HepG2 (cell line): ENCODE data around the gene ZNF23. TPM values are rescaled to one million over a fixed set of nuclear protein-coding genes. Genes with fewer than 3 reads are reported as not detected.

Experiments
- ATAC-seq: fragments of 200-7000 bp; cut with Tn5 transposase; 3 replicates; pipeline ENCODE4 v1.9.1; 2020; ENCODE audit warnings: mild to moderate bottlenecking, moderate library complexity
- BruUV-seq: library from RNA; stranded (reverse); fragments of 400-500 nt; replicated peaks from 2 replicates; lab custom pipeline; 2021; lab: Mats Ljungman, UMichigan
- CTCF ChIA-PET: fragments of 300-600 bp; formaldehyde crosslinking; extraction: SDS; loops from one replicate; lab custom pipeline; 2021; ENCODE audit warnings: low total read pairs, inconsistent platforms, low intra/inter-chr PET ratio; lab: Yijun Ruan, JAX
- POLR2A ChIA-PET: fragments of 350-600 bp; sonication (Branson Sonifier 250); formaldehyde crosslinking; loops from one replicate; lab custom pipeline; 2020; ENCODE audit warnings: antibody characterized with exemption, inconsistent platforms; lab: Yijun Ruan, JAX
- DNase-seq: peaks from one replicate; pipeline ENCODE4 v3.0.0-alpha.2; 2015; ENCODE audit warnings: low spot score
- FAIRE-seq: peaks from 3 replicates; lab custom pipeline; 2011; peaks lifted over from hg19 to GRCh38; lab: Jason Lieb, UNC
- H2AFZ ChIP-seq: one replicate; pipeline ENCODE4 v1.6.1; 2011; ENCODE audit warnings: low read length, inconsistent platforms
- H3K27ac ChIP-seq: fragments of 300-600 bp; 3 replicates; pipeline ENCODE4 v1.8.0; 2011; ENCODE audit warnings: mixed run types, mild to moderate bottlenecking, mixed read lengths, low read length, inconsistent platforms; ENCODE audit not compliant: insufficient read depth; ENCODE audit errors: extremely low read length
- H3K27me3 ChIP-seq, 2 experiments: fragments of 200-600 bp in 1 of 2; 2 replicates in 1 of 2; 3 replicates in 1 of 2; pipeline versions ENCODE4 v1.6.0 to v1.8.0; 2011; ENCODE audit warnings: low read length in 2 of 2, mild to moderate bottlenecking in 2 of 2, moderate library complexity in 2 of 2, inconsistent platforms in 1 of 2; ENCODE audit not compliant: insufficient read depth in 2 of 2, control insufficient read depth in 1 of 2
- H3K36me3 ChIP-seq, 2 experiments: fragments of 200-600 bp in 1 of 2; replicated peaks in 1 of 2; 2 replicates in 1 of 2; 3 replicates in 1 of 2; pipeline versions ENCODE4 v1.5.1 to v1.8.0; 2011; ENCODE audit warnings: low read length in 2 of 2, inconsistent platforms in 1 of 2; ENCODE audit not compliant: insufficient read depth in 2 of 2, control insufficient read depth in 1 of 2
- H3K4me1 ChIP-seq: 2 replicates; pipeline ENCODE4 v1.5.1; 2012; ENCODE audit warnings: low read length, inconsistent platforms; ENCODE audit not compliant: insufficient read depth
- H3K4me2 ChIP-seq: 2 replicates; pipeline ENCODE4 v1.6.0; 2011; ENCODE audit warnings: low read depth, low read length, inconsistent platforms
- H3K4me3 ChIP-seq, 3 experiments: fragments of 200-600 bp in 1 of 3; sonication (generic), shearing (Covaris generic) in 1 of 3; replicated peaks in 1 of 3; 2 replicates each; pipeline ENCODE4 v1.5.1; 2011 to 2016; ENCODE audit warnings: low read length in 3 of 3, inconsistent platforms in 2 of 3, low read depth in 2 of 3, mild to moderate bottlenecking in 2 of 3, control low read depth in 1 of 3, mixed read lengths in 1 of 3; ENCODE audit not compliant: insufficient read depth in 1 of 3
- H3K79me2 ChIP-seq: one replicate; pipeline ENCODE4 v1.6.1; 2011; ENCODE audit warnings: low read length, inconsistent platforms; ENCODE audit not compliant: insufficient read depth
- H3K9ac ChIP-seq: 2 replicates; pipeline ENCODE4 v1.6.0; 2011; ENCODE audit warnings: mild to moderate bottlenecking, low read depth, low read length, inconsistent platforms; ENCODE audit not compliant: insufficient read depth
- H3K9me3 ChIP-seq: 2 replicates; pipeline ENCODE4 v1.5.1; 2012; ENCODE audit warnings: mild to moderate bottlenecking, low read length
- H4K20me1 ChIP-seq: 2 replicates; pipeline ENCODE4 v1.6.0; 2011; ENCODE audit warnings: inconsistent platforms, mild to moderate bottlenecking, low read length, moderate library complexity; ENCODE audit not compliant: insufficient read depth
- ARNT2 ChIP-seq: sonication (generic); formaldehyde crosslinking; IDR thresholded peaks from 2 replicates; pipeline ENCODE4 v1.8.0; 2022; ENCODE audit warnings: mild to moderate bottlenecking, low read depth, missing genetic modification reagents, moderate library complexity
- ELF1 ChIP-seq: sonication (generic); formaldehyde crosslinking; IDR thresholded peaks from 2 replicates; pipeline ENCODE4 v1.4.0; 2020; ENCODE audit warnings: missing genetic modification reagents
- FLYWCH1 ChIP-seq: sonication (generic); formaldehyde crosslinking; IDR thresholded peaks from 2 replicates; pipeline ENCODE4 v1.8.1; 2023; ENCODE audit warnings: mild to moderate bottlenecking, missing genetic modification reagents
- HCFC1 ChIP-seq: fragments of 150-350 bp; IDR thresholded peaks from 2 replicates; pipeline ENCODE4 v1.6.1; 2014; ENCODE audit warnings: low read depth, low read length
- HDAC6 ChIP-seq: fragments of 200-600 bp; sonication (generic); IDR thresholded peaks from 2 replicates; pipeline ENCODE4 v1.7.0; 2017; ENCODE audit warnings: mild to moderate bottlenecking, antibody characterized with exemption, low read length, low read depth
- NFE2L2 ChIP-seq: fragments of 150-350 bp; IDR thresholded peaks from 2 replicates; pipeline ENCODE4 v1.6.1; 2014; ENCODE audit warnings: low read length
- PCBP2 ChIP-seq: fragments of 200-400 bp; formaldehyde crosslinking; optimal IDR thresholded peaks from 2 replicates; pipeline ENCODE3; 2018; ENCODE audit warnings: low read length, low read depth; ENCODE audit not compliant: poor library complexity, severe bottlenecking
- U2AF2 ChIP-seq: fragments of 200-400 bp; formaldehyde crosslinking; IDR thresholded peaks from 2 replicates; pipeline ENCODE4 v1.6.1; 2017; ENCODE audit warnings: low read depth, mild to moderate bottlenecking, low read length
- ZNF230 ChIP-seq: sonication (generic); formaldehyde crosslinking; IDR thresholded peaks from 2 replicates; pipeline ENCODE4 v1.4.0; 2020; ENCODE audit warnings: mild to moderate bottlenecking, missing genetic modification reagents
- ZNF746 ChIP-seq: sonication (generic); formaldehyde crosslinking; IDR thresholded peaks from 2 replicates; pipeline ENCODE4 v1.8.0; 2022; ENCODE audit warnings: mild to moderate bottlenecking, missing genetic modification reagents
- ZNF790 ChIP-seq: sonication (generic); formaldehyde crosslinking; IDR thresholded peaks from 2 replicates; pipeline ENCODE4 v1.8.0; 2022; ENCODE audit warnings: missing genetic modification reagents, mild to moderate bottlenecking, borderline replicate concordance
- ZSCAN9 ChIP-seq: IDR thresholded peaks from 2 replicates; pipeline ENCODE4 v1.6.1; 2016; ENCODE audit warnings: borderline replicate concordance
- WGBS: methylation state at CpG from one replicate; pipeline ENCODE4 v1.1.6; 2017; ENCODE audit warnings: low lambda C conversion rate; 5-methylcytosine and 5-hydroxymethylcytosine counted together
- in situ Hi-C: cut with HindIII; loops from 2 replicates; pipeline ENCODE4 v1.10.0; 2017; ENCODE audit warnings: low pct_unique_long_range_greater_than_20kb; ENCODE audit not compliant: extremely low pct_ligation_motif_present
- intact Hi-C: fragments of 100-400 bp; cut with micrococcal nuclease; formaldehyde crosslinking; loops from one replicate; pipeline ENCODE4 v1.10.0; 2022; ENCODE audit not compliant: unreplicated experiment
- polyA plus RNA-seq, 8 experiments: library from polyadenylated mRNA; depleted of rRNA in 3 of 8; stranded (reverse) in 7 of 8; unstranded in 1 of 8; fragments of >200 nt; fragmentation: Illumina TruSeq in 4 of 8; extraction: Trizol in 4 of 8; gene quantifications; 2 replicates each; pipeline versions ENCODE4 v1.2.1 to v1.2.3, GENCODE V29; 2011 to 2016; ENCODE audit warnings: low read depth in 4 of 8, missing spikeins in 1 of 8, mixed read lengths in 1 of 8; ENCODE audit not compliant: insufficient read depth in 1 of 8
- total RNA-seq, 5 experiments: library from RNA; depleted of rRNA; stranded (reverse); fragments of >200 nt; fragmentation: Illumina TruSeq; extraction: Trizol; gene quantifications; 2 replicates each; pipeline ENCODE4 v1.2.3, GENCODE V29; 2016; ENCODE audit warnings: low read depth in 1 of 5
- TF ChIP-seq, protein P1 (sequence below): sonication (generic); formaldehyde crosslinking; IDR thresholded peaks from 2 replicates; pipeline ENCODE4 v1.5.0; 2020; ENCODE audit warnings: mild to moderate bottlenecking, missing genetic modification reagents

Gene ZNF23
- total and polyA plus RNA-seq, 2 of the 13 experiments (the other 11 are each of a cell fraction or from before 2014, with no cell fraction given): 8.6 to 12.2 TPM

DNA sequence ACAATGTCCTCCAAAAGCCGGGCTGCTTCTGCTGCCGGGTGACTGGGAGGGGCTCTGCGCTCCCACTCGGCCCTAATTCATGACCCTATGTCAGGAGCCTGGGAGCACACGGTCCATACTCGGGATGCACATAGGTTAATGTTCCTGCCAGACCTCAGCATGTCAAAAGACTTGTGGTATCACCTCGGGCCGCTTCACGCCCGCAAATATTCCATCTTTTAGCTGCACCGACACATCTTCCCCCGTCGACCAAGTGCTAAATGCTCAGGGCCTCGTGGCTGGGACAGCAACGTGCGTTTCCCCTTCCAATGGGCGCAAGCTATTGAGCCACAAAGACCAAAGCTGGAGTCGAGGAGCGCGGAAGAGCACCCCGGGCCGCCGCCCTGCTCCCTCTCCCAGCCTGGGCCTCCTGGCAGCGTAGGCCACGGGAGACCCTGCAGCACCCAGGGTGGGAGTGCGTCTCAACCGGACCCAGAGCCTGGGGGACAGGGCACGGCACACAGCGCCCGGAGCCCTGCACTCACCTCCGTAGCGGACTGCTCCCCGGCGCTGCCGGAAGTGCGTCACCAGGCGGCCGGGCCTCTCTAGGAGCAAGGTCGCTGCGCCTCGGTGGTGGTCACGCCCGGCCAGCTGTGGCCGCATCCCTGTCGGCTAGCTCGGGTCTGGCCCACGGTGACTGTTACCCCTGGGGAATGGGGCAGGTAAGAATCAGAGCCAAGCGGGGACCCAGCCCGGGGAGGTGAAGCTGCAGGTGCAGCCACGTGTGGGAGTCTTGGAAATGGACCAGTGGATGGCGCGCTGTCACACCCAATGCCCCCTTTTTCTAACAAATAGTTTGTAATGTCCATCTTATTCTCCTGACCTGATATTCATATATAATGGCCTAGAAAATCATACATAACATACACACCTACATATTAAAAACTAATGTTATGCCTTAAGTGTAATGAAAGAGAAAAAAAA is at the start of gene ZNF23 (continued):
- TF ChIP-seq ZNF746 (CRISPR knock-in tag) (no peak; the same call in 1 of the 2 replicates), HDAC6 (no peak), ZSCAN9 (peak; percentile 91; the same call in 1 of the 2 replicates), PCBP2 (no peak), FLYWCH1 (no peak), ZNF230 (peak; percentile 98; the same call in 1 of the 2 replicates), ZNF790 (no peak), U2AF2 (no peak), HCFC1 (peak; percentile 76), ARNT2 (CRISPR knock-in tag) (peak; percentile 97)
- TF ChIP-seq, protein P1, sequence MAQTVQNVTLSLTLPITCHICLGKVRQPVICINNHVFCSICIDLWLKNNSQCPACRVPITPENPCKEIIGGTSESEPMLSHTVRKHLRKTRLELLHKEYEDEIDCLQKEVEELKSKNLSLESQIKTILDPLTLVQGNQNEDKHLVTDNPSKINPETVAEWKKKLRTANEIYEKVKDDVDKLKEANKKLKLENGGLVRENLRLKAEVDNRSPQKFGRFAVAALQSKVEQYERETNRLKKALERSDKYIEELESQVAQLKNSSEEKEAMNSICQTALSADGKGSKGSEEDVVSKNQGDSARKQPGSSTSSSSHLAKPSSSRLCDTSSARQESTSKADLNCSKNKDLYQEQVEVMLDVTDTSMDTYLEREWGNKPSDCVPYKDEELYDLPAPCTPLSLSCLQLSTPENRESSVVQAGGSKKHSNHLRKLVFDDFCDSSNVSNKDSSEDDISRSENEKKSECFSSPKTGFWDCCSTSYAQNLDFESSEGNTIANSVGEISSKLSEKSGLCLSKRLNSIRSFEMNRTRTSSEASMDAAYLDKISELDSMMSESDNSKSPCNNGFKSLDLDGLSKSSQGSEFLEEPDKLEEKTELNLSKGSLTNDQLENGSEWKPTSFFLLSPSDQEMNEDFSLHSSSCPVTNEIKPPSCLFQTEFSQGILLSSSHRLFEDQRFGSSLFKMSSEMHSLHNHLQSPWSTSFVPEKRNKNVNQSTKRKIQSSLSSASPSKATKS (CRISPR knock-in tag): no peak

DNA sequence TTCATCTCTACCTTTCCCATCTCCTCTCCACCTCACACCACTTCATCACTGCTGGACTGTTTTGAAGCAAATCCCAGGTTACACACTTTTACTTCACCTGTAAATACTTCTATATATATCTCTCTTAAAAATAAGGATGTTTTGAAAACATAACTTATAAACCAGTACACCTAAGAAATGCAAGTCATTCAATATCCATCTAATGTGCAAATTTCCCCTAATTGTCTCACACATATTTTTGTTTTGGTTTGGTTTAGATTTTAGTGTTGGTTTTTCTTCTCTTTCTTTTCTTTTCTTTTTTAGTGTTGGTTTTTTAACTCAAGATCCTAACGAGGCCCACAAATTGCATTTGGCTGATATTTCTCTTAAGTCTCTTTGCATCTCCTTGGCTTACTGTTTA is 45.0 kb upstream of the ZNF23 start:
- Histone ChIP-seq H3K4me2 (no peak overlapping the region), H4K20me1 (no peaks in the 10 kb centered on the region), H3K79me2 (no peaks in the 10 kb centered on the region), H3K4me3 (no peak overlapping the region), H3K9me3 (no peaks in the 10 kb centered on the region)
- DNase-seq: no peak
- FAIRE-seq: no peak
- no peak for ATAC-seq
- TF ChIP-seq ELF1 (no peak), NFE2L2 (peak; percentile 68)
- TF ChIP-seq, all 625 proteins: peak for 1
- CTCF ChIA-PET: no interaction called here
- in situ Hi-C loops: no loop called here
- BruUV-seq: no TSS peak
- POLR2A ChIA-PET: no interaction called here
- Histone ChIP-seq H3K4me1 (no peaks in the 10 kb centered on the region), H3K9ac (no peak overlapping the region), H3K36me3 (no peaks in the 10 kb centered on the region), H3K27me3 (peaks cover 0 to 9% of the 10 kb centered on the region in 2 experiments; a peak in 1 of 5 replicates), H3K27ac (no peak overlapping the region), H2AFZ (no peak overlapping the region)
- intact Hi-C loops: no loop called here
- 0% methylated on average over 1 of the region's 1 CpG for WGBS
